Neural cell (in vitro differentiated cells): ENCODE results near the gene PMPCA. TPM values are rescaled to one million over a fixed set of nuclear protein-coding genes. Genes with fewer than 3 reads are reported as not detected.

Experiments used
- H2AFZ ChIP-seq: fragments of 200-600, 300-800 bp; sonication (generic), shearing (Covaris generic); 2 replicates; pipeline ENCODE4 v1.6.0; 2014; ENCODE audit warnings: low read depth, mild to moderate bottlenecking, antibody characterized with exemption, low read length, moderate library complexity
- H3F3A ChIP-seq: fragments of 200-600 bp; shearing (Covaris generic); 2 replicates; pipeline ENCODE4 v1.6.1; 2016; ENCODE audit warnings: mild to moderate bottlenecking, moderate library complexity, mixed read lengths, antibody characterized with exemption, low read length; ENCODE audit not compliant: insufficient read depth, poor library complexity, severe bottlenecking
- H3K27ac ChIP-seq: fragments of 200-600, 300-800 bp; sonication (generic), shearing (Covaris generic); 2 replicates; pipeline ENCODE4 v1.5.1; 2014; ENCODE audit warnings: mild to moderate bottlenecking, low read length, moderate library complexity
- H3K27me3 ChIP-seq: fragments of 300-800, 200-600 bp; sonication (generic), shearing (Covaris generic); 2 replicates; pipeline ENCODE4 v1.6.0; 2014; ENCODE audit warnings: mild to moderate bottlenecking, low read depth, low read length, moderate library complexity; ENCODE audit not compliant: insufficient read depth
- H3K36me3 ChIP-seq: fragments of 300-800, 200-600 bp; sonication (generic), shearing (Covaris generic); 2 replicates; pipeline ENCODE4 v1.5.1; 2014; ENCODE audit warnings: mild to moderate bottlenecking, antibody characterized with exemption, low read length, moderate library complexity; ENCODE audit not compliant: insufficient read depth
- H3K4me2 ChIP-seq: fragments of 300-800, 200-600 bp; sonication (generic), shearing (Covaris generic); 2 replicates; pipeline ENCODE4 v1.6.0; 2014; ENCODE audit warnings: mild to moderate bottlenecking, low read length
- H3K4me3 ChIP-seq: fragments of 300-800, 200-600 bp; sonication (generic), shearing (Covaris generic); 2 replicates; pipeline ENCODE4 v1.5.1; 2014; ENCODE audit warnings: mild to moderate bottlenecking, low read length, moderate library complexity
- H3K79me2 ChIP-seq: fragments of 200-600 bp; shearing (Covaris generic); replicated peaks from 2 replicates; pipeline ENCODE4 v1.6.0; 2014; ENCODE audit warnings: mild to moderate bottlenecking, low read length, moderate library complexity; ENCODE audit not compliant: insufficient read depth
- H3K9ac ChIP-seq: fragments of 300-800, 200-600 bp; sonication (generic), shearing (Covaris generic); 2 replicates; pipeline ENCODE4 v1.6.1; 2016; ENCODE audit warnings: mild to moderate bottlenecking, low read length, mixed read lengths
- H3K9me2 ChIP-seq: fragments of 200-600 bp; shearing (Covaris generic); 2 replicates; pipeline ENCODE4 v1.6.1; 2016; ENCODE audit warnings: mild to moderate bottlenecking, low read length, mixed read lengths; ENCODE audit not compliant: insufficient read depth
- H3K9me3 ChIP-seq: fragments of 200-600, 300-800 bp; sonication (generic), shearing (Covaris generic); 2 replicates; pipeline ENCODE4 v1.6.1; 2016; ENCODE audit warnings: mild to moderate bottlenecking, mixed run types, low read length, moderate library complexity, mixed read lengths
- H4K20me1 ChIP-seq: fragments of 200-600 bp; shearing (Covaris generic); 2 replicates; pipeline ENCODE4 v1.6.1; 2016; ENCODE audit warnings: mild to moderate bottlenecking, mixed run types; ENCODE audit not compliant: insufficient read depth
- CTCF ChIP-seq: fragments of 450-650 bp; IDR thresholded peaks from 2 replicates; pipeline ENCODE4 v1.5.1; 2014; ENCODE audit warnings: antibody characterized with exemption, mild to moderate bottlenecking, moderate library complexity; ENCODE audit not compliant: poor library complexity, severe bottlenecking
- EP300 ChIP-seq: fragments of 450-650 bp; conservative IDR thresholded peaks from 2 replicates; pipeline ENCODE4 v1.6.1; 2014; ENCODE audit warnings: antibody characterized with exemption, mild to moderate bottlenecking, moderate library complexity; ENCODE audit not compliant: poor library complexity, severe bottlenecking
- EZH2 ChIP-seq: fragments of 200-600, 300-800 bp; shearing (Covaris generic), sonication (generic); IDR thresholded peaks from 2 replicates; pipeline ENCODE4 v1.6.1; 2014; ENCODE audit warnings: antibody characterized with exemption, low read length, borderline replicate concordance, mild to moderate bottlenecking; ENCODE audit not compliant: insufficient read depth, poor library complexity, severe bottlenecking
- MXI1 ChIP-seq: fragments of 450-650 bp; conservative IDR thresholded peaks from 2 replicates; pipeline ENCODE4 v1.6.1; 2014; ENCODE audit warnings: antibody characterized with exemption, mild to moderate bottlenecking; ENCODE audit not compliant: poor library complexity, severe bottlenecking
- POLR2AphosphoS5 ChIP-seq: IDR thresholded peaks from 2 replicates; pipeline ENCODE4 v1.6.1; 2012
- RAD21 ChIP-seq: fragments of 450-650 bp; conservative IDR thresholded peaks from 2 replicates; pipeline ENCODE4 v1.6.1; 2014; ENCODE audit warnings: antibody characterized with exemption, mild to moderate bottlenecking, moderate library complexity
- SMC3 ChIP-seq: fragments of 450-650 bp; conservative IDR thresholded peaks from 2 replicates; pipeline ENCODE4 v1.6.1; 2014; ENCODE audit warnings: antibody characterized with exemption, mild to moderate bottlenecking, moderate library complexity; ENCODE audit not compliant: poor library complexity
- TAF1 ChIP-seq: IDR thresholded peaks from 2 replicates; pipeline ENCODE4 v1.6.1; 2012; ENCODE audit warnings: low read depth
- polyA plus RNA-seq: library from polyadenylated mRNA; depleted of rRNA; stranded (reverse); fragments of >200 nt; gene quantifications from 2 replicates; pipeline ENCODE4 v1.2.3, GENCODE V29; 2014
- TF ChIP-seq, protein P1 (sequence below): IDR thresholded peaks from 2 replicates; pipeline ENCODE4 v1.6.1; 2012; ENCODE audit warnings: borderline replicate concordance

The PMPCA gene
- polyA plus RNA-seq, 1 donor from 2014 or later = 61.3 TPM

DNA sequence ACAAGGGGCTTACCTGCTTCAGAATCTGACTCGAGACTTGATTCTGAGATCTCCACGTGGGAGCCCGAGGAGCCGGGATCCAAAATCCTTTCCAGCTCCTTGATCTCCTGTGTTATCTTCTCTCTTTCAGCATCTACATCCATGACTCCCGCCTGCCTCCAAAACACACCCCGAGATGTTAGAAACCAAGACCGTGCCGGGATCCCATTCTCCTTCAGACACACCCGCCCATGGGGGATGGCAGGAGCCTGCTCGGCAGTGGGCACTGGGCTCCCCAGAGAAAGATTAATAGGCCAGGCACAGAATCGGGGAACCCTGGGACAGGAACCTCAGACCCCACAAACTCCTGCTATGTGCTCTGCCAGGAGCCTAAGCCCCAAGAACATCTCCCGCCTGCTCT lies 12.2 kb upstream of the PMPCA start:
- TF ChIP-seq SMC3 (no peak), POLR2AphosphoS5 (no peak), RAD21 (no peak), TAF1 (no peak), CTCF (no peak)
- TF ChIP-seq, protein P1, sequence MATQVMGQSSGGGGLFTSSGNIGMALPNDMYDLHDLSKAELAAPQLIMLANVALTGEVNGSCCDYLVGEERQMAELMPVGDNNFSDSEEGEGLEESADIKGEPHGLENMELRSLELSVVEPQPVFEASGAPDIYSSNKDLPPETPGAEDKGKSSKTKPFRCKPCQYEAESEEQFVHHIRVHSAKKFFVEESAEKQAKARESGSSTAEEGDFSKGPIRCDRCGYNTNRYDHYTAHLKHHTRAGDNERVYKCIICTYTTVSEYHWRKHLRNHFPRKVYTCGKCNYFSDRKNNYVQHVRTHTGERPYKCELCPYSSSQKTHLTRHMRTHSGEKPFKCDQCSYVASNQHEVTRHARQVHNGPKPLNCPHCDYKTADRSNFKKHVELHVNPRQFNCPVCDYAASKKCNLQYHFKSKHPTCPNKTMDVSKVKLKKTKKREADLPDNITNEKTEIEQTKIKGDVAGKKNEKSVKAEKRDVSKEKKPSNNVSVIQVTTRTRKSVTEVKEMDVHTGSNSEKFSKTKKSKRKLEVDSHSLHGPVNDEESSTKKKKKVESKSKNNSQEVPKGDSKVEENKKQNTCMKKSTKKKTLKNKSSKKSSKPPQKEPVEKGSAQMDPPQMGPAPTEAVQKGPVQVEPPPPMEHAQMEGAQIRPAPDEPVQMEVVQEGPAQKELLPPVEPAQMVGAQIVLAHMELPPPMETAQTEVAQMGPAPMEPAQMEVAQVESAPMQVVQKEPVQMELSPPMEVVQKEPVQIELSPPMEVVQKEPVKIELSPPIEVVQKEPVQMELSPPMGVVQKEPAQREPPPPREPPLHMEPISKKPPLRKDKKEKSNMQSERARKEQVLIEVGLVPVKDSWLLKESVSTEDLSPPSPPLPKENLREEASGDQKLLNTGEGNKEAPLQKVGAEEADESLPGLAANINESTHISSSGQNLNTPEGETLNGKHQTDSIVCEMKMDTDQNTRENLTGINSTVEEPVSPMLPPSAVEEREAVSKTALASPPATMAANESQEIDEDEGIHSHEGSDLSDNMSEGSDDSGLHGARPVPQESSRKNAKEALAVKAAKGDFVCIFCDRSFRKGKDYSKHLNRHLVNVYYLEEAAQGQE = no peak
- H3K4me2 ChIP-seq = no peak overlapping the region
- H3K9me2 ChIP-seq = no peaks in the 10 kb centered on the region
- no peaks in the 10 kb centered on the region for H3K27me3 ChIP-seq
- no peak overlapping the region for H3K27ac ChIP-seq
- H3F3A ChIP-seq = no peaks in the 10 kb centered on the region
- H4K20me1 ChIP-seq = no peaks in the 10 kb centered on the region
- H3K4me3 ChIP-seq = peak overlapping the region; percentile 89
- no peaks in the 10 kb centered on the region for H3K9me3 ChIP-seq
- H2AFZ ChIP-seq = no peak overlapping the region
- H3K9ac ChIP-seq = no peak overlapping the region
- peaks cover 21% of the 10 kb centered on the region for H3K79me2 ChIP-seq
- peaks cover 3% of the 10 kb centered on the region for H3K36me3 ChIP-seq

- TF ChIP-seq TAF1 (no peak), MXI1 (no peak), EP300 (no peak), CTCF (no peak), SMC3 (no peak), POLR2AphosphoS5 (no peak), EZH2 (no peak), RAD21 (no peak)
- TF ChIP-seq, protein P1 = no peak
- Histone ChIP-seq H3K79me2 (peaks cover 21% of the 10 kb centered on the region), H3K9me2 (no peaks in the 10 kb centered on the region), H4K20me1 (no peaks in the 10 kb centered on the region), H2AFZ (no peak overlapping the region), H3K9me3 (no peaks in the 10 kb centered on the region), H3K36me3 (peaks cover 3% of the 10 kb centered on the region), H3K4me3 (peak overlapping the region; percentile 89), H3K4me2 (peak overlapping the region; percentile 48), H3K27ac (no peak overlapping the region), H3F3A (no peaks in the 10 kb centered on the region), H3K9ac (peak overlapping the region; percentile 76), H3K27me3 (no peaks in the 10 kb centered on the region)
Observed at GRCh38 chr9:136399176-136400037, 11.1 kb upstream of the PMPCA start.
